Liver (tissue), 3 donors: ENCODE results near the gene PITPNC1.

Experiments used
- FOXA1 ChIP-seq: IDR thresholded peaks from 2 replicates; pipeline ENCODE4 v1.6.1; 2016; ENCODE audit warnings: antibody characterized with exemption
- GABPA ChIP-seq, 2 donors: IDR thresholded peaks in 1 of 2; conservative IDR thresholded peaks in 1 of 2; 2 replicates each; pipeline ENCODE4 v1.6.1; 2016; ENCODE audit warnings: antibody characterized with exemption in 2 of 2, mild to moderate bottlenecking in 1 of 2, moderate library complexity in 1 of 2
- HNF4G ChIP-seq: IDR thresholded peaks from 2 replicates; pipeline ENCODE4 v1.6.1; 2016; ENCODE audit warnings: antibody characterized with exemption
- JUND ChIP-seq, 2 donors: IDR thresholded peaks; 2 replicates each; pipeline ENCODE4 v1.6.1; 2016; ENCODE audit warnings: antibody characterized with exemption in 2 of 2
- RAD21 ChIP-seq, 2 donors: IDR thresholded peaks; 2 replicates each; pipeline ENCODE4 v1.6.1; 2016; ENCODE audit warnings: antibody characterized with exemption in 2 of 2, mild to moderate bottlenecking in 2 of 2
- SP1 ChIP-seq: IDR thresholded peaks from 2 replicates; pipeline ENCODE4 v1.6.1; 2018; ENCODE audit warnings: antibody characterized with exemption, mild to moderate bottlenecking
- TAF1 ChIP-seq: conservative IDR thresholded peaks from 2 replicates; pipeline ENCODE4 v1.6.1; 2016; ENCODE audit warnings: antibody characterized with exemption, mild to moderate bottlenecking
- YY1 ChIP-seq: IDR thresholded peaks from 2 replicates; pipeline ENCODE4 v1.6.1; 2016; ENCODE audit warnings: antibody characterized with exemption, mild to moderate bottlenecking
- TF ChIP-seq, protein P1 (sequence below): fragments of 150-350 bp; IDR thresholded peaks from 2 replicates; pipeline ENCODE4 v1.5.1; 2017; ENCODE audit warnings: improper control_type of control experiment, low read depth, low read length; ENCODE audit not compliant: missing input control
- TF ChIP-seq, protein P2 (sequence below): IDR thresholded peaks from 2 replicates; pipeline ENCODE4 v1.6.1; 2016; ENCODE audit warnings: antibody characterized with exemption
- TF ChIP-seq, protein P3 (sequence below): IDR thresholded peaks from 2 replicates; pipeline ENCODE4 v1.6.1; 2016; ENCODE audit warnings: antibody characterized with exemption
- TF ChIP-seq, protein P4 (sequence below): IDR thresholded peaks from 2 replicates; pipeline ENCODE4 v1.6.1; 2016; ENCODE audit warnings: antibody characterized with exemption
- TF ChIP-seq, protein P5 (sequence below): IDR thresholded peaks from 2 replicates; pipeline ENCODE4 v1.6.1; 2016; ENCODE audit warnings: antibody characterized with exemption, mild to moderate bottlenecking
- donor health status: healthy.
- donor health status: healthy.

DNA sequence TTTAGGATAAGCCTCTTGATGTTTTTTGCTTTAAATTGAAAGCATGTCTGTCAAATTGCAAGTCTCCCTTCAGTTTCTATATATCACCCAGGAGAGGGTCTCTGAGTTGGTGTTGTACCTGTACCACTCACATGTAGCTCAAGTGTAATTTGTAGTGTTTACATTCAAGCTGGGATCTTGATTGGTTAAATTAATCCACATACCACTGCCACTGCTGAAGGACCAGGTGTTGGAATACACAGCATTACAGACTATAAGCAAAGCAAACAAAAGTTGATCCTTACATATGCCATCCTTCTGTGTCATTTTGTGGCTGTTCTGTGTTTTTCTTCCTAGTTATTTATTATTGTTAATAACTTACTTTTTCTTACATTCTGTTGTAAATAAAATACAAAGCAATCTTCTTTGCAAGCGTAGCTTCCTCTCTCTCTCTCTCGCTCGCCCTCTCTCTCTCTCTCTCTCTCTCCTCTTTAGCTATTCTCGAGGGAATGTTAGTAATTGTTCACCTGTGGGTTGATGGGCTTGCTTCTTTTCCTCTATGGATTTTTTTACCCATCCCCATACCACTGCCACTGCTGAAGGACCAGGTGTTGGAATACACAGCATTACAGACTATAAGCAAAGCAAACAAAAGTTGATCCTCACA is 319.9 kb downstream of the PITPNC1 start:
- TF ChIP-seq, protein P1, sequence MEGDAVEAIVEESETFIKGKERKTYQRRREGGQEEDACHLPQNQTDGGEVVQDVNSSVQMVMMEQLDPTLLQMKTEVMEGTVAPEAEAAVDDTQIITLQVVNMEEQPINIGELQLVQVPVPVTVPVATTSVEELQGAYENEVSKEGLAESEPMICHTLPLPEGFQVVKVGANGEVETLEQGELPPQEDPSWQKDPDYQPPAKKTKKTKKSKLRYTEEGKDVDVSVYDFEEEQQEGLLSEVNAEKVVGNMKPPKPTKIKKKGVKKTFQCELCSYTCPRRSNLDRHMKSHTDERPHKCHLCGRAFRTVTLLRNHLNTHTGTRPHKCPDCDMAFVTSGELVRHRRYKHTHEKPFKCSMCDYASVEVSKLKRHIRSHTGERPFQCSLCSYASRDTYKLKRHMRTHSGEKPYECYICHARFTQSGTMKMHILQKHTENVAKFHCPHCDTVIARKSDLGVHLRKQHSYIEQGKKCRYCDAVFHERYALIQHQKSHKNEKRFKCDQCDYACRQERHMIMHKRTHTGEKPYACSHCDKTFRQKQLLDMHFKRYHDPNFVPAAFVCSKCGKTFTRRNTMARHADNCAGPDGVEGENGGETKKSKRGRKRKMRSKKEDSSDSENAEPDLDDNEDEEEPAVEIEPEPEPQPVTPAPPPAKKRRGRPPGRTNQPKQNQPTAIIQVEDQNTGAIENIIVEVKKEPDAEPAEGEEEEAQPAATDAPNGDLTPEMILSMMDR = no peak
- TF ChIP-seq, protein P2, sequence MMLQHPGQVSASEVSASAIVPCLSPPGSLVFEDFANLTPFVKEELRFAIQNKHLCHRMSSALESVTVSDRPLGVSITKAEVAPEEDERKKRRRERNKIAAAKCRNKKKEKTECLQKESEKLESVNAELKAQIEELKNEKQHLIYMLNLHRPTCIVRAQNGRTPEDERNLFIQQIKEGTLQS = no peak
- no peak for TF ChIP-seq YY1
- TF ChIP-seq RAD21 (IDR thresholded peaks at IDR 0.05) = no peak
- TF ChIP-seq, protein P3, sequence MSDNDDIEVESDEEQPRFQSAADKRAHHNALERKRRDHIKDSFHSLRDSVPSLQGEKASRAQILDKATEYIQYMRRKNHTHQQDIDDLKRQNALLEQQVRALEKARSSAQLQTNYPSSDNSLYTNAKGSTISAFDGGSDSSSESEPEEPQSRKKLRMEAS = no peak
- no peak for TF ChIP-seq GABPA (IDR thresholded peaks at IDR 0.05 in 1 of 2, conservative IDR thresholded peaks at IDR 0.05 in 1 of 2)
- TF ChIP-seq HNF4G = no peak
- no peak for TF ChIP-seq JUND (IDR thresholded peaks at IDR 0.05)
- TF ChIP-seq, protein P4, sequence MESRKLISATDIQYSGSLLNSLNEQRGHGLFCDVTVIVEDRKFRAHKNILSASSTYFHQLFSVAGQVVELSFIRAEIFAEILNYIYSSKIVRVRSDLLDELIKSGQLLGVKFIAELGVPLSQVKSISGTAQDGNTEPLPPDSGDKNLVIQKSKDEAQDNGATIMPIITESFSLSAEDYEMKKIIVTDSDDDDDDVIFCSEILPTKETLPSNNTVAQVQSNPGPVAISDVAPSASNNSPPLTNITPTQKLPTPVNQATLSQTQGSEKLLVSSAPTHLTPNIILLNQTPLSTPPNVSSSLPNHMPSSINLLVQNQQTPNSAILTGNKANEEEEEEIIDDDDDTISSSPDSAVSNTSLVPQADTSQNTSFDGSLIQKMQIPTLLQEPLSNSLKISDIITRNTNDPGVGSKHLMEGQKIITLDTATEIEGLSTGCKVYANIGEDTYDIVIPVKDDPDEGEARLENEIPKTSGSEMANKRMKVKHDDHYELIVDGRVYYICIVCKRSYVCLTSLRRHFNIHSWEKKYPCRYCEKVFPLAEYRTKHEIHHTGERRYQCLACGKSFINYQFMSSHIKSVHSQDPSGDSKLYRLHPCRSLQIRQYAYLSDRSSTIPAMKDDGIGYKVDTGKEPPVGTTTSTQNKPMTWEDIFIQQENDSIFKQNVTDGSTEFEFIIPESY = no peak
- TF ChIP-seq, protein P5, sequence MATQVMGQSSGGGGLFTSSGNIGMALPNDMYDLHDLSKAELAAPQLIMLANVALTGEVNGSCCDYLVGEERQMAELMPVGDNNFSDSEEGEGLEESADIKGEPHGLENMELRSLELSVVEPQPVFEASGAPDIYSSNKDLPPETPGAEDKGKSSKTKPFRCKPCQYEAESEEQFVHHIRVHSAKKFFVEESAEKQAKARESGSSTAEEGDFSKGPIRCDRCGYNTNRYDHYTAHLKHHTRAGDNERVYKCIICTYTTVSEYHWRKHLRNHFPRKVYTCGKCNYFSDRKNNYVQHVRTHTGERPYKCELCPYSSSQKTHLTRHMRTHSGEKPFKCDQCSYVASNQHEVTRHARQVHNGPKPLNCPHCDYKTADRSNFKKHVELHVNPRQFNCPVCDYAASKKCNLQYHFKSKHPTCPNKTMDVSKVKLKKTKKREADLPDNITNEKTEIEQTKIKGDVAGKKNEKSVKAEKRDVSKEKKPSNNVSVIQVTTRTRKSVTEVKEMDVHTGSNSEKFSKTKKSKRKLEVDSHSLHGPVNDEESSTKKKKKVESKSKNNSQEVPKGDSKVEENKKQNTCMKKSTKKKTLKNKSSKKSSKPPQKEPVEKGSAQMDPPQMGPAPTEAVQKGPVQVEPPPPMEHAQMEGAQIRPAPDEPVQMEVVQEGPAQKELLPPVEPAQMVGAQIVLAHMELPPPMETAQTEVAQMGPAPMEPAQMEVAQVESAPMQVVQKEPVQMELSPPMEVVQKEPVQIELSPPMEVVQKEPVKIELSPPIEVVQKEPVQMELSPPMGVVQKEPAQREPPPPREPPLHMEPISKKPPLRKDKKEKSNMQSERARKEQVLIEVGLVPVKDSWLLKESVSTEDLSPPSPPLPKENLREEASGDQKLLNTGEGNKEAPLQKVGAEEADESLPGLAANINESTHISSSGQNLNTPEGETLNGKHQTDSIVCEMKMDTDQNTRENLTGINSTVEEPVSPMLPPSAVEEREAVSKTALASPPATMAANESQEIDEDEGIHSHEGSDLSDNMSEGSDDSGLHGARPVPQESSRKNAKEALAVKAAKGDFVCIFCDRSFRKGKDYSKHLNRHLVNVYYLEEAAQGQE = no peak
- TF ChIP-seq TAF1 = no peak
- no peak for TF ChIP-seq SP1
- no peak for TF ChIP-seq FOXA1
